ENCODE data around the gene RND1. TPM values are rescaled to one million over a fixed set of nuclear protein-coding genes. Genes with fewer than 3 reads are reported as not detected.

Gene RND1
- total and polyA plus RNA-seq, 2 of the 8 experiments (the other 6 are each of a cell fraction or from before 2014, with no cell fraction given) = 15.8 to 17.1 TPM

GRCh38 chr12:48903982-48904411 is 38.3 kb upstream of the RND1 start:
- CTCF ChIA-PET (ENCODE audit: partially characterized antibody) = interaction anchor here (0.6 to 6.8 kb wide), 36 partner anchors 9 to 197 kb away, joined by 3 to 79 read pairs (median 4); partner anchors contain the start of genes DDN, DDX23, FKBP11 and RND1
- Histone ChIP-seq H2BK20ac (ENCODE audit: low read length) (no peak overlapping the region), H3K27ac (ENCODE audit: low read depth, low read length) (no peak overlapping the region), H4K5ac (ENCODE audit: insufficient read length, low read depth, low read length) (no peak overlapping the region), H4K8ac (ENCODE audit: extremely low read depth, insufficient read depth, low read length) (no peak overlapping the region), H3K79me2 (ENCODE audit: control insufficient read depth in 1 of 2, insufficient read depth in 2 of 2, low read length in 2 of 2) (no peaks in the 10 kb centered on the region), H3K9ac (replicated peaks in 1 of 4; ENCODE audit: extremely low read depth in 1 of 4, low read depth in 3 of 4, low read length in 3 of 4) (no peak overlapping the region; a peak in 1 of 7 replicates), H3K4me3 (ENCODE audit: extremely low read depth in 1 of 4, insufficient read depth in 2 of 4, low read depth in 3 of 4, low read length in 4 of 4) (peak overlapping the region; percentile 13 to 59 (median 53); a peak in 7 of 8 replicates), H2BK5ac (ENCODE audit: low read depth, low read length) (no peak overlapping the region), H3K79me1 (ENCODE audit: low read depth, low read length) (no peaks in the 10 kb centered on the region), H3K18ac (ENCODE audit: extremely low read depth, low read length) (no peak overlapping the region), H2AK5ac (ENCODE audit: low read depth, low read length) (no peak overlapping the region), H3K27me3 (replicated peaks in 1 of 4; ENCODE audit: control insufficient read depth in 3 of 4, extremely low read depth in 1 of 4, insufficient read depth in 3 of 4, low read length in 3 of 4) (no peaks in the 10 kb centered on the region), H3K23me2 (ENCODE audit: low read depth, low read length) (no peaks in the 10 kb centered on the region; the same call in 1 of the 2 replicates), H3K14ac (ENCODE audit: insufficient read length) (no peak overlapping the region), H2BK15ac (ENCODE audit: low read length) (no peak overlapping the region), H3K23ac (ENCODE audit: insufficient read length) (no peak overlapping the region), H3K9me3 (ENCODE audit: insufficient read depth in 2 of 2, low read depth in 1 of 2, low read length in 1 of 2) (no peaks in the 10 kb centered on the region), H3K56ac (replicated peaks; ENCODE audit: insufficient read length, low read depth, low read length) (no peak overlapping the region), H2AFZ (ENCODE audit: low read length) (peak overlapping the region; percentile 56; the same call in 1 of the 2 replicates), H2BK120ac (replicated peaks; ENCODE audit: low read depth, low read length) (no peak overlapping the region), H2BK12ac (ENCODE audit: low read depth, low read length) (no peak overlapping the region), H4K20me1 (replicated peaks in 1 of 2; ENCODE audit: control insufficient read depth in 1 of 2, insufficient read depth in 2 of 2, low read length in 2 of 2) (no peaks in the 10 kb centered on the region), H4K91ac (replicated peaks; ENCODE audit: insufficient read length, low read length) (no peak overlapping the region), H3K4ac (replicated peaks; ENCODE audit: insufficient read length, low read depth, low read length) (no peak overlapping the region), H3K36me3 (ENCODE audit: control insufficient read depth in 2 of 4, insufficient read depth in 4 of 4, low read length in 3 of 4) (no peaks in the 10 kb centered on the region), H3K4me2 (ENCODE audit: insufficient read depth in 1 of 2, low read depth in 2 of 2, low read length in 2 of 2) (peak overlapping the region; percentile 40 to 88), H3K4me1 (replicated peaks in 1 of 4; ENCODE audit: control insufficient read depth in 3 of 4, insufficient read depth in 4 of 4, low read length in 3 of 4) (0 out of 7 replicates have a peak, but pooled peaks cover 0 to 2% (median 0%) of the 10 kb centered on the region in 4 experiments)
- 7% methylated on average over 19 of the region's 19 CpGs; no CpG with 5 or more reads in 1 of the 2 experiments for WGBS, 2 experiments (ENCODE audit: extremely low coverage in 1 of 2, insufficient coverage in 1 of 2, insufficient read length in 1 of 2, insufficient replicate concordance in 2 of 2, low coverage in 1 of 2, low lambda C conversion rate in 2 of 2, missing lambda C conversion rate in 1 of 2)
- FAIRE-seq (no peak), DNase-seq (ENCODE audit: low read depth in 1 of 2, low spot score in 2 of 2) (peak in 1 of 2 experiments; percentile 95)
- POLR2A ChIA-PET (ENCODE audit: partially characterized antibody) = interaction anchor here (1.2 to 4.5 kb wide), 6 partner anchors 9 to 52 kb away, joined by 3 to 21 read pairs (median 4); partner anchors contain the start of genes DDX23, FKBP11 and RND1
- TF ChIP-seq E2F6 (IDR thresholded peaks at IDR 0.05) (no peak), SAP30 (IDR thresholded peaks at IDR 0.05; ENCODE audit: insufficient read depth, insufficient replicate concordance, low read length) (peak; percentile 72), RXRA (IDR thresholded peaks at IDR 0.05; ENCODE audit: insufficient read depth, low read depth, low read length) (no peak), TAF1 (IDR thresholded peaks at IDR 0.05; ENCODE audit: low read depth, low read length) (no peak), CREB1 (IDR thresholded peaks at IDR 0.05) (peak; percentile 46), FOSL1 (IDR thresholded peaks at IDR 0.05; ENCODE audit: insufficient read depth, low read depth, low read length) (no peak), SP1 (IDR thresholded peaks at IDR 0.05; ENCODE audit: low read depth, low read length) (no peak), CEBPB (IDR thresholded peaks at IDR 0.05; ENCODE audit: low read depth, low read length) (no peak), RFX5 (IDR thresholded peaks at IDR 0.05; ENCODE audit: borderline replicate concordance, low read depth, low read length) (no peak)
- TF ChIP-seq, protein P1, sequence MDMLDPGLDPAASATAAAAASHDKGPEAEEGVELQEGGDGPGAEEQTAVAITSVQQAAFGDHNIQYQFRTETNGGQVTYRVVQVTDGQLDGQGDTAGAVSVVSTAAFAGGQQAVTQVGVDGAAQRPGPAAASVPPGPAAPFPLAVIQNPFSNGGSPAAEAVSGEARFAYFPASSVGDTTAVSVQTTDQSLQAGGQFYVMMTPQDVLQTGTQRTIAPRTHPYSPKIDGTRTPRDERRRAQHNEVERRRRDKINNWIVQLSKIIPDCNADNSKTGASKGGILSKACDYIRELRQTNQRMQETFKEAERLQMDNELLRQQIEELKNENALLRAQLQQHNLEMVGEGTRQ (IDR thresholded peaks at IDR 0.05; ENCODE audit: low read length) = no peak
- TF ChIP-seq, protein P2, sequence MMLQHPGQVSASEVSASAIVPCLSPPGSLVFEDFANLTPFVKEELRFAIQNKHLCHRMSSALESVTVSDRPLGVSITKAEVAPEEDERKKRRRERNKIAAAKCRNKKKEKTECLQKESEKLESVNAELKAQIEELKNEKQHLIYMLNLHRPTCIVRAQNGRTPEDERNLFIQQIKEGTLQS (IDR thresholded peaks at IDR 0.05; ENCODE audit: insufficient read depth, low read depth, low read length) = no peak
